Right ventricle myocardium inferior (tissue), 1 donor: Measurements from ENCODE around the gene FCGBP. TPM values are rescaled to one million over a fixed set of nuclear protein-coding genes. Genes with fewer than 3 reads are reported as not detected.

Experiments used
- ATAC-seq: fragments of 200-7000 bp; cut with Tn5 transposase; one replicate; pipeline ENCODE4 v1.9.1; 2020; ENCODE audit warnings: mild to moderate bottlenecking, moderate library complexity
- DNase-seq: peaks from one replicate; pipeline ENCODE4 v3.0.0; 2021; ENCODE audit errors: missing footprints
- intact Hi-C: fragments of 100-400 bp; cut with DNase I; formaldehyde crosslinking; loops from one replicate; pipeline ENCODE4 v1.11.0; 2022
- total RNA-seq: library from RNA; stranded (reverse); fragmentation: NEBNext Ultra II Directional; extraction: Animal tissue kit (Norgen Biotek cat#: 25700); gene quantifications from one replicate; pipeline ENCODE4 v1.2.1, GENCODE V29; 2021
- donor health status: DM: no; HTN: yes; CAD: no; lungs with severe emphysema.

FCGBP gene
- total RNA-seq, 1 donor from 2014 or later, result 19.5 TPM

DNA sequence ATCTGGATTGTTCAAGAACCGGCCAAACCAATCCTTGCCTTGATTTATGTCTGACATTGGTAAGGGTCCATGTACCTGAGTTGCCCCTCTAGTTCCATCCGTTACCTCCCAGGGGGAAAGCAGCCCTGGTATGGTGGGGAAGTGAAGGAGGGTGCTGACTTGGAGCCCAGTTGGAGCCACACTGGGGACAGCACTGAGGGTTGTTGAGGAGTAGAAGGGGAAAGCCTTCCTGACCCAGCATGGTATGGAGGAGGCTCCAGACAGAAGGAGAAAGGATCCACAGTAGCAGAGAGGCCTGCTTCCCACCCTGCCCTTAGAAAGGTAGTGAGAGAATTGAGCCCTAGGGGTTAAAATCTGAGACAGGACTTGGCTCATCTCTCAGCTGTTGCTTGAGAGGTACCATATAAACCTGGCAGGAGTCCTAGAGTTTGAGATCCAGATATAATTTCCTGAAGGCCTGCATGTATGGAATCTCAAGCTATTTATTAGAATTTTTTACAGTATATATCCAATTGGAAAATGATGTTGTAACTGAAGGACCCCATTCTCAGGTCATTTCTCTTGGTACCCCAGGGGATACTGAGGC, 16.7 kb upstream of the FCGBP start:
- intact Hi-C loops, result no loop called here
- ATAC-seq (no peak), DNase-seq (no peak)

DNA sequence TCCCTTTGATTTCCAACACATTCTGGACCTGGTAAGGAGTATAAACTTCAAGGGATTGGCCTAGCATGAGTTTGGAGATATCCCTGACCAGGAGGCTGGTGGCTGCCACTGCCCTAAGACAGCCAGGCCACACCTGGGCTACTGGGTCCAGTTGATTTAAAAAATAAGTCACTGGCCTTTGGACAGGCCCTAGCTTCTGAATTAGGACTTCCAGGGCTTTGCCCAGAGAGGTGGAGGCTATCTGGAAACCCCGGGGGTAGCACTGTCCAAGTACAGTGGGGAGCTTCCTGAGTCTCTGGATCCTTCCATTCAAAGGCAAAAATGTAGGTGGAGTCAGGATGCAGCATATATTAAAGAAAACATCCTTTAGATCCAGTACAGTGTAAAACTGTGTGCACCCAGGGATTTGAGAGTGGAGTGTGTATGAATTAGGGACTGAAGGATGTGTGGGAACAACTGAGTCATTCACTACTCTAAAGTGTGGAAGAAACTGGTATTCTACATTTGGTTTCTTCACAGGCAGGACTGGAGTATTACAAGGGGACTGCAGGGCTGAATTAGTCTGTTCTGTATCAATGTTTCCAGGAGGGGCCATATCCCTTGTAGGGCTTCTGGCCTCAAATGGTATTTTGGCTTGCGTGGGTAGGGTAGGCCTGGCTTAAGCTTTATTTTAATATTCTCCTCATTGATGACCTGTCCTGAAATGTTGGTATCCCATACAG, 14.8 kb upstream of the FCGBP start:
- intact Hi-C loops, result no loop called here
- DNase-seq (no peak), ATAC-seq (no peak)

DNA sequence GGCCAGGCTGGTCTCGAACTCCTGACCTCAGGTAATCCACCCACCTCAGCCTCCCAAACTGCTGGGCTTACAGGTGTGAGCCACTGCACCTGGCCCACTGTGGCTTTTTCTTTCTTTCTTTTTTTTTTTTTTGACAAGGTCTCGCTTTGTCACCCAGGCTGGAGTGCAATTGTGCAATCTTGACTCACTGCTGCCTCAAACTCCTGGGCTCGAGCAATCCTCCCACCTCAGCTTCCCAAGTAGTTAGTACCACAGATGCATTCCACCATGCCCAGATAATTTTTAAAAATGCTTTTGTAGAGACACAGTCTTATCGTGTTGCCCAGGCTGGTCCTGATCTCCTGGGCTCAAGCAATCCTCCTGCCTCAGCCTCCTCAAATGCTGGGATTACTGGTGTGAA, 12.1 kb upstream of the FCGBP start:
- DNase-seq (no peak), ATAC-seq (no peak)
- intact Hi-C loops, result no loop called here

DNA sequence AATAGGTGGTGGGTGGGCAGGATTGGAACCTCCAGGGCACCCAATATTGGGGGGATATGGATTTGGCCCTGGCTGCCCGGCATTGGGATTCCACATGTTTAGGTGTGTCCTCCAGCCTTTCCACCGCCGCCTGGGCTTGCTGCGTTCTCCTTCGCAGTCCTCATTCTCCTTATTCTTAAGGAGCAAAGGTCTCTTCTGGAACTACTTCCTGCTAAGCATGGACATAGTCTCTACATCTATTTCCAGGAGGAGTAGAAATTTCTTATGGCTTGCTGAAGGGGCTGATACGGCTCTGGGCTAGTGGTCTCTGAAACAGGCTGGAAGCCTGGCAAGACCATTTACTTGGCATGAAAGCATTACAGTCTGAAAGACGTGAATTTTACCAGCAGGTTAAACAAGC, 9.2 kb upstream of the FCGBP start:
- DNase-seq, result no peak
- intact Hi-C loops, result no loop called here
- no peak for ATAC-seq

DNA sequence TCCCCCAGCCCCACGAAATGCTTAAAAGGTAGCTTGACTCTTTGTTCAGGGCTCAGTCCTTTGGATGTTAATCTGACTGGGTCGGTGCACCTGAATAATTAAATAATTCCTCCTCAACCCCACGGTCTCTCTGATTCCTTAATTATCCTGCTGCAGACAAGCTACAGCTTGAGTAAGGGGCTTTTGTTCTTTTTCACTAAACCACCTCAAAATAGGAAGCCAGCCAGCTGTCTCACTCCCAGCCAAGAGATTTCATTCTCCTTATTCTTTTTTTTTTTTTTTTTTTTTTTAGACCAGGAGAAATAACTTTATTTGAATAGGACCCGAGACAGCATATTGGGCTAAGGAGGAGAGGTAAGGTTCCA, 7.9 kb upstream of the FCGBP start:
- intact Hi-C loops, result no loop called here
- no peak for DNase-seq
- no peak for ATAC-seq

DNA sequence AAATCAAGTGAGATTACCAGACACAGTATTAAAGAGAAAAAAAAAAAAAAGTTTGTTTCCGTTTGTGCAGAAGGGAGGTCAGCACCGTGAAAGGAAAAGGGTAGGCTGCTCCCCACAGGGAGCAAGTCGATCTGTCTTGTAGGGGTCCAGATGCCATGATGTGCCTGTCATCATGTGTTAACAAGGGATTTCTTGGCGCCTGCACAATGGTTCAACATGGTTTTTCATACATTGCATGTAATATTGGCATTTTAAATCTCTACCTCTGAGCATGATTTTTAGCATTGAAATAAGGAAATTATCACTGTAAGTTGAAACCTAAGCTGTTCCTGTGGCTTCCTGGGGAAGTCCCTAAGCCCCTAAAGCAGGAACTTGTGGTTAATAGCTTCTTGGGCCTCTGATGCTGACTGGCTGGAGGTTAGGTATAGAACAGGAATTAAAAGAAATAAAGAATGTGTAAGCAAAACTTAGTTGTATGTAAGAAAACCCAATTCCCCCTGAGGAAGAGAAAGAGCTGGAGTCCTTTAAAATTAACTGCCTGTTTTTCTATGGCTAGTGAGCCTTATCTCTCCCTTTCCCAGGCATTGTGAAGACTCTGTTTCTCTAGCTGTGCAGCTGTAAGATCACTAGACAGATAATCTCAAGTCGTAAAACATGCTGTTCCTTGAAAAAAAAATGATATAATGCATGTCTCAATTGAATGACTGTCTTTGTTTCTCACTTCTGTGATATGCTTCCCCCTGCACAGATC, 7.4 kb upstream of the FCGBP start:
- no peak for DNase-seq

DNA sequence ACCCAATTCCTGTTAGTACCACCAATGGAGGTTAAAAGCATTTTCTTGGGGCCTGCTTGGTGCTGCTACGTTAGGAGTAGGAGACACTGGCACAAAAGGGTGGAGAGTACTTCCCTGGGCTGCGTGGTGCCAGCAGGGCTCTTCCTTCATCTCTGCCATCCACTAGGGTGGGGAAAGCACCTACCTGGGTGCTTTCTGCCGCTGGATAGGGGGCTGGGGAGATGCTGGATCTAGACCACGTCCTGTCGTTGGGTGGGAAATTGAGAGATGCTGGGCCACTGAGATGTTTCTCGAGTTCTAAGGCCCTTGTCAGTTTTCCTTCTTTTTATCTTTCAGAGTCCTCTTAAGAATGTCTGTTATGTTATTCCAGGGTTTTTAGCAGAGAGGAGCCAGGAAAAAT, 6.7 kb upstream of the FCGBP start:
- DNase-seq (no peak), ATAC-seq (no peak)
- intact Hi-C loops, result no loop called here

More for the DNA sequence above, 7.4 kb upstream of the FCGBP start:
- intact Hi-C loops, result no loop called here
- ATAC-seq, result peak; percentile 75

DNA sequence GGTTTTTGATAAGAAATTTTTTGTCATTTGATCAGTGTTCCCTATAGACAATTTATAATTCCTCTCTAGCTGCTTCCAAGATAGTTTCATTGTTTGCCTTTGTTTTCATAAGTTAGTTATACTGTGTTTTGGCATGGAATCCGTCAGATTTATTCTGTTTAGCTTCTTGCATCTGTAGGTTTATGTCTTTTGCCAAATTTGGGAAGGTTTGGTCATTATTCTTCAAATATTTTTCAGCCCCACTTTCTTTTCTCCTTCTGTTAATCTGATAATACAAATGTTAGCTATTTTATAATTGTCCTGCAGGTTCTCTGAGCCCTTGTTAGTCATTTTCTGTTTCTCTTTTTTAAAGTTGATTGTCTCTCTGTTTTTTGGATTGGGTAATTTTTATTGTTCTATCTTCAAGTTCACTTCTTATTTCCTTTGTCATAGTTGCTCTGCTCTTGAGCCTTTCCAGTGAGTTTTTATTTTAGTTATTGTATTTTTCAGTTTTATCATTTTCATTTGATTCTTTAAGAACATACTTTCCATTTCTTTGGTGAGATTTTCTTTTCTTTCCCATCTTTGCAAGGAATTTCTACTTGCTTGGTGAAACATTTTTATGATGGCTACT, 5.9 kb upstream of the FCGBP start:
- no peak for ATAC-seq
- intact Hi-C loops, result no loop called here
- no peak for DNase-seq

DNA sequence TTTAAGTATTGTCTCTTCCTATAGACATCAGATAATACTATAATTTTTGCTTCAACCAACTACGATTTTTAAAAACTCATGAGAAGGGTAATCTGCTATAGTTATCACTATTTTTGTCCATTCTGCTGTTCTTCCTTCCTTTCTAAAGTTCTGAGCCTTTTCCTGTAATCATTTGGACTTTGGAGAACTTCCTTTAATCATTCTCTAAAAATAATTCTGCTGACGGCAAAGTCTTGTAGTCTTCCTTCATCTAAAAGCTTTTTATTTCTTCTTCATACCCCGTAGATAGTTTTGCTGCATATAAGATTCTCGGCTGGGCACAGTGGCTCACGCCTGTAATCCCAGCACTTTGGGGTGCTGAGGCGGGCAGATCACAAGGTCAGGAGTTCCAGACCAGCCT, 5.1 kb upstream of the FCGBP start:
- DNase-seq, result no peak
- intact Hi-C loops, result no loop called here
- ATAC-seq, result no peak

DNA sequence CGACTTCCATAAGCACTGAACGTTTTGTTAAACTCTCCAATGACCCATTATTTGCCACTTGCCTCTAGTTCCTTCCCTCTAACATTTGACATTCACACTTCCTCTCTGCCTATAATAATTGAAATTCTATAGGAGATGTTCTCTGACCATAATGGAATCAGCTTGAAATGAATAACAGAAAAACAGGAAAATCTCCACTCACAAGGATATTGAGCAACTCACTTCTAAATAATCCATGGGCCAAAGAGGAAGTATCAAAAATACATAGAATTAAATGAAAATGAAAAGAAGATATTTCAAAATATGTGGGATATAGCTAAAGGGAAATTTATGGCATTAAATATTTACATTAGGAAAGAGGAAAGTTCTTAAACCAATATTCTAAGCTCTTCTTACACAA, 3.4 kb upstream of the FCGBP start:
- intact Hi-C loops, result no loop called here
- no peak for DNase-seq

DNA sequence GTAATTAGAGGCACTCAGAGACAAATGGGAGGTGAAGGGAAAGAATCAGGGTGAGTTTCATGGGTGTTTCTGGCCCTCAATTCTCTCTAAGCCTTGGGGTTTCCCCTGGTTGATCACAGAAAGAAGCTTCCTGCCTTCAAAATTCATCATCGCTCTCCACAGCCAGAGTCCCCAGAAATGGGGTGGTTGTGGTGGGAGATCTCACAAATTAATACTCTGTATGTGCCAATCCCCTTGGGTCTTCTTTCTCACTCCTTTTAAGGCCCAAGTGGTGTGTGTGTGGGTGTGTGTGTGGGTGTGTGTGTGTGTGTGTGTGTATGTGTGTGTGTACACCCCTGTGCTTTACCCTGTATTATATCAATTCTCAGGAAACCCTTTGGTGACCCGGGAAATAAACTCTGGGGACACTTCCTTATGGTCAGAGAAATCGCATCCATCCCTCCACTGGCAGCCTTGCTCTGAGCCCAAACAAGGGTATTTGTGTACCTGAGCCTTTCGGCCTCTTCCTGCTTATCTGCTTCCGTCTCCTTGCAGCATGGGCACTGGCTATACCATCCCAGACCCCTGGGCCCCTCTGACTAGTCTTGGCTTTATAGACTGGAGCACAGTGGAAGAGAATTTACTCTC, 2.8 kb upstream of the FCGBP start:
- intact Hi-C loops, result no loop called here

More for the DNA sequence above, 3.4 kb upstream of the FCGBP start:
- ATAC-seq, result no peak

DNA sequence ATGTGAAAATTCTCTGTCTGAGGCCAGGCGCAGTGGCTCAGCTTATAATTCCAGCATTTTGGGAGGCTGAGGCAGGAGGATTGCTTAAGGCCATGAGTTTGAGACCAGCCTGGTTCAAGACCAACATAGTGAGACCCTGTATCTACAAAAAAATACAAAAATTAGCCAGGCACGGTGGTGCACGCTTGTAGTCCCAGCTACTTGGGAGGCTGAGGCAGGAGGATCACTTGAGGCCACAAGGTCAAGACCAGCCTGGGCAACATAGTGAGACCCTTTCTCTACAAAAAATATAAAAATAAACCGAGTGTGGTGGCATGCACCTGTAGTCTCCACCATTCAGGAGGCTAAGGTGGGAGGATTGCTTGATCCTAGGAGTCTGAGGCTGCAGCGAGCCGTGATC, 2.2 kb upstream of the FCGBP start:
- no peak for DNase-seq
- no peak for ATAC-seq
- intact Hi-C loops, result no loop called here

More for the DNA sequence above, 2.8 kb upstream of the FCGBP start:
- ATAC-seq (no peak), DNase-seq (no peak)

DNA sequence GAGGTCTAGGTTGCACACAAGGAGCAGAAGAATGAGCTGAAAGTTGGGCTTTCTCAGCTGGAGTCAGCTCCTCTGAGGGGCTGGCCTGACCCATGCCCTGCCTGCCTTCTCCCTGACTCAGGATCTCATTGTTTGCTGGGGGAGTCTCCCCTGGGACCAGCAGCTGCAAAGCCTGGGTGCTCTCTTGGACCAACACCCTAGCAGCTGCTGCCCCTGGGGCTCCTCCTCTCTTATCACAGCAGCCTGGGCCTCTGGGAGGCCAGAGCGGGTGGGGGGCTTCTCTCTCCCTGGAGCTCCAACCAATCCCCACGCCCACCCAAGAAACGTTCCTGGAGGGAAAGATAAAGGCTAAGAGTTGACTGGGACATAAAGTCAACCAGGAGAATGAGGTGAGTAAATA, 1.6 kb upstream of the FCGBP start:
- DNase-seq, result no peak
- no peak for ATAC-seq

DNA sequence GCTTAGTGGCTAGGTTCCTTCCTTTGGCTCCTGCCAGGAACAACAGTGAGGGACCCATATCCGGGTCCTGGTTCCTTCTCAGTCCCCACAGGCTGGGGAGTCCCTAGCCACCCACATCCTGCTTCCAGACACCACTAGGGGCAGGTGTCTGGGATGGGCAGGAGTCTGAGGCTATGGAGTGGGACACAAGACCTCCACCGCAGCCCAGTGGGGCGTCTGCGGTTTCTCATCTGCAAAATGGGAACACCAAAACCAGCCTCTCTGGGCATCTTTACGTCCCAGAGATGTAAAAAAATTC, 879 bp upstream of the FCGBP start:
- intact Hi-C loops, result no loop called here
- DNase-seq (no peak), ATAC-seq (no peak)

More for the DNA sequence above, 1.6 kb upstream of the FCGBP start:
- intact Hi-C loops, result no loop called here

DNA sequence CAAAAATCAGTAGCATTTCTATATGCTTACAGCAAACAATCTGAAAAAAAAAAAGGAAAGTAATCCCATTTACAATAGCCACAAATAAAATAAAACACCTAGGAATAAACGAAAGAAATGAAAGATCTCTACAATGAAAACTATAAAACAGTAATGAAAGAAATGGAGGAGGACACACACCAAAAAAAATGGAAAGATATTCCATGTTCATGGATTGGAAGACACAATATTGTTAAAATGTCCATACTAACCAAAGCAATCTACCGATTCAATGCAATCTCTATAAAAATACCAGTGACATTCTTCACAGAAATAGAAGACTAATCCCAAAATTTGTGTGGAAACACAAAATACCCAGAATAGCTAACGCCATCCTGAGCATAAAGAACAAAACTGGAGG, 4.7 kb downstream of the FCGBP start:
- intact Hi-C loops, result no loop called here

DNA sequence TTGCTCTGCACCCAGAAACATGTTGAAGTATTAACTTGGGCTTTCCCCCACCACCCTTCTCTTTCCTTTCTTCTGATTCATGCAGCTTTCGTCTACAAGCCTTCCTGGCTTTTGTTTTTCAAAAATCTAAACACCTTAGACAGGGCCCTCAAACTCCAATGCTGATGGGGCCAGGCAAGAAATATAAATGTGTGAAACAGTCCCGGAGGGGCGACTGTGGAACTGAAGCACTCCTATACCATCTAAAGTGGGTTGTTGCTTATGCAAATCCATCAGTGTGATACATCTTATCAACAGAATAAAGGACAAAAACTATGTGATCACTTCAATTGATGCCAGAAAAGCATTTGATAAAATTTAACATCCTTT, 6.1 kb downstream of the FCGBP start:
- ATAC-seq (no peak), DNase-seq (no peak)
- intact Hi-C loops, result no loop called here

More for the DNA sequence above, 4.7 kb downstream of the FCGBP start:
- no peak for DNase-seq
- ATAC-seq, result no peak

DNA sequence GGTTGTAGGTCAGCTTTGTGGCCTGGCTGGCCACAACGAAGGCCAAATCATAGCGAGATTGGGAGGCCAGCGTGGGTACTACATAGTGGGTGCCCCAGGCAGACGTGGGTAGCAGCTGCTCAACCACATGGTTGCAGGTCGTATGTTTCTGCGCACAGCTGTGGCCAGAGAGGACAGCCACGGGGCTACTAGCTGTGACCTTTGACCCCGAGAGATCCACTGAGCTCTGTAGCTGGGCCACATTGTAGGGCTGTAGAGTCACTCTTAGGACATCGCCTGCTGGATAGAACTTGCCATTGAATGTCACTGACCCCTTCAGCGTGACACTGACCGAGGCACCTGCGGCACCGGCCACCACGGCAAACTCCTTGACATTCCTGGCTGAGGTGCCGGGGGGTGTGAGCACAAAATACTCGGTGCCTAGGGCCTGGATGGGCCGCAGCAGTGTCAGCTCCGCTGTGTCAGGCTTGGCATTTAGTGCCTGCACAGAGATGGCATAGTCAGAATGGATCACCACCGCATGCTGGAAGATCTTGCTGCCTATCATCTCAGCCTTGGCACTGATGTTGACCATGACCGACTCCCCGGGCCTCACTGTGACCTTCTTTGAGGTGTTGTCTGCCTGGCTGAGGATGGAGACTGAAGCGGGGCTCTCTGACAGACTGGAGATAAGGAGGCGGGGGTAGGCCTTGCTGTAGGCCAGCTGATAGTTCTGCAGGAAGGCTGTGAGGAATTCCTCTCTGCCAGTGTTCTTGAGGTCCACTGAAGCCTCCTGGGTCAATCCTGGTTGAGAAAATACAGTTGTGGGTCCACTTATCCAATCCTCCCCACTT, 6.7 kb downstream of the FCGBP start:
- intact Hi-C loops, result no loop called here
- ATAC-seq, result no peak
- DNase-seq, result no peak

DNA sequence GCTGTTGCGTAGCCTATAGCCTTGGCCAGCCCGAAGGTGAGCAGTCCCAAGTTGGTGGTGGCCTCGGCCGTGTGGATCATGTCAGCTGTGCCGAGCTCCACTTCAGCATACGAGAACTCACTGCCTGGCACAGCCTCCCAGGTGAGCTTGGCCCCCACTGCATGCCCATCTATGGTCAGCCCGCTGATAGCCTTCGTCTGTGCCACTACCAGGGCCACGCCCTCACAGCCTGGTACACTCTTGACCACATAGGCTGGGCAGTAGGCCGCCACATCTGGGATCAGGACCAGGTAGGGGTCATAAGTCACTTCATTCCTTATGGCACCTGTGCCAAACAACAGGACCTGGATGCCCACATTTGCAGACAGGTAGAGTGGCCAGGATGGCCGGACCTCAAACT, 7.4 kb downstream of the FCGBP start:
- no peak for DNase-seq
- intact Hi-C loops, result no loop called here
- no peak for ATAC-seq
